ENCODE data around the gene CNTNAP3B.
"Not testable (repeated sequence)": the region's sequence is repeated elsewhere in the genome, so short reads cannot be mapped to it uniquely, and the experiment has no call there.

CNTNAP3B gene

DNA sequence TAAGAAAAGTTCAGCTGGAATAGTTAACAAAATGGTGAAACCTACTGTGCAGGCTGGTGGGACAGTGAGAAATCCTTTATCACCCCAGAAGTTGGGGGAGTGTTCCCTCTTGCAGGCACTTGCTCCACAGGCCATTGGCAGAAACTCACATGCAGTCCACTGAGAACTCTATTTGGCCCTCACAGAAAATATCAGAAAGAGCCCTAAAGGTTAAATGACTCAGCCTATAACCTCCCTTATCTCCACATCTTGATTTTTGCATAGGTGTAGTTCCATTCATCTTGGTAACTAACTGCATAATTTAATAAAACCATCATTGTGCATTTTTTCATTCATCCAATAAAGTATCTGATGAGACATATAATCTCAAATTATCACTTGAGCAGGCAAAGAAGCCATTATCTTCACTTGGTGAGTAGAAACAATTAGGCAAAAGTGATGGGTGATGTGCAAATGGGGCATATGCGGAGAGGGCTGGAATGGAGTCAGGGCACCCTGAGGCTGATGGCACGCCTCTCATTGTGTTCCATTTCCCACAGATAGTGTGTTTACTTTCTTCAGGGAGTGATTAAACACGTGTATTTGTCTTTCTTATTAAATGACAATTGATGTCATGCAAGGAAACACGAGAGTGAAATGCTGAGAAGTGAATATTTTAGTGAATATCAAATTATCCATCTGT lies 45.2 kb downstream of the CNTNAP3B start:
- not testable (repeated sequence) for H4K20me1 ChIP-seq (ENCODE audit: insufficient read depth, low read length, poor library complexity, severe bottlenecking); H3F3A ChIP-seq (ENCODE audit: low read depth); H3K9me2 ChIP-seq (replicated peaks; ENCODE audit: low read depth, low read length); H3K4me1 ChIP-seq (ENCODE audit: insufficient read depth, low read length, poor library complexity, severe bottlenecking); H3K9ac ChIP-seq (ENCODE audit: low read depth, low read length, poor library complexity, severe bottlenecking); H2AFZ ChIP-seq (ENCODE audit: low read length); H3K36me3 ChIP-seq (ENCODE audit: insufficient read depth, low read length); H3K4me2 ChIP-seq (ENCODE audit: low read depth, low read length, poor library complexity, severe bottlenecking); H3K27me3 ChIP-seq (ENCODE audit: insufficient read depth, low read length, poor library complexity, severe bottlenecking); H3K4me3 ChIP-seq (ENCODE audit: low read length, poor library complexity, severe bottlenecking); H3K9me3 ChIP-seq (ENCODE audit: insufficient read depth, low read depth, low read length); H3K79me2 ChIP-seq (ENCODE audit: insufficient read depth, low read length)

DNA sequence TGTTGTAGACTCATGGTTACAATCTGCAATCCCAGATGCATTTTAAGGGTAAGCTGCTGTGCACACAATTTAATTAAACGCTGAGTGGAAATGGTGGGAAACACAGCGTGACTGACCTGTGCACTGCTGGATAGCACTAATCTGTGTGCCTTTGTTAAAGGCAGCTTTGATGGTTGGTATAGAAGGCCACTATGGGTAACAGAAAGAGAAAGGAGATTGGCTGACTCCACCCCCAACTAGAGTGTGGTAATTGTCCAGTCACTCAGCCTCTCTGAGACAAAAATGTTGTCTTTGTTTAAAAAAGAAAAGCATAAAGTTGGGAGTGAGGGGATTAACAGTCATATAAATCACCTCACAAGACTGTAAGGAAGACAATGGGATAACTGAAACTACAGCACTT lies 48.9 kb downstream of the CNTNAP3B start:
- not testable (repeated sequence) for H3K4me1 ChIP-seq (ENCODE audit: insufficient read depth, low read length, poor library complexity, severe bottlenecking); H3K9ac ChIP-seq (ENCODE audit: low read depth, low read length, poor library complexity, severe bottlenecking); H3K9me2 ChIP-seq (replicated peaks; ENCODE audit: low read depth, low read length); H3K4me3 ChIP-seq (ENCODE audit: low read length, poor library complexity, severe bottlenecking); H4K20me1 ChIP-seq (ENCODE audit: insufficient read depth, low read length, poor library complexity, severe bottlenecking); H3F3A ChIP-seq (ENCODE audit: low read depth); H3K36me3 ChIP-seq (ENCODE audit: insufficient read depth, low read length); H3K79me2 ChIP-seq (ENCODE audit: insufficient read depth, low read length); H2AFZ ChIP-seq (ENCODE audit: low read length); H3K9me3 ChIP-seq (ENCODE audit: insufficient read depth, low read depth, low read length); H3K27me3 ChIP-seq (ENCODE audit: insufficient read depth, low read length, poor library complexity, severe bottlenecking); H3K4me2 ChIP-seq (ENCODE audit: low read depth, low read length, poor library complexity, severe bottlenecking)

DNA sequence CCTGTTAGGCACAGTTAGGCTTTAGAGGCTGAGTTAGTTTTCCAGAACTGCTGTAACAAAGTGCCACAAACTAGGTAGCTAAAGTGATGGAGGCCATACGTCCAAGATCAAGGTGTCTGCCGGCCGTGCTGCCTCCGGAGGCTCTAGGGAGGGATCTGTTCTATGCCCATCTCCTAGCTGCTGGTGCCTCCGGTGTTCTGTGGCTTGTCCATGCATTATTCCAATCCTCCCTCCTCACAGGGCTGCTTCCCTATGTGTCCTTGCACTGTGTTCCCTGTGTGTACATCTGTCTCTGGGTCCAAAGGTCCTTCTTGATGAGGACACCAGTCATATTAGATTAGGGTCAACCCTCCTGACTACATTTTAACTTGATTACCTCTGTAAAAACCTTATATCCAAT lies 54.4 kb downstream of the CNTNAP3B start:
- not testable (repeated sequence) for H3K27me3 ChIP-seq (ENCODE audit: insufficient read depth, low read length, poor library complexity, severe bottlenecking); H4K20me1 ChIP-seq (ENCODE audit: insufficient read depth, low read length, poor library complexity, severe bottlenecking); H3K4me2 ChIP-seq (ENCODE audit: low read depth, low read length, poor library complexity, severe bottlenecking); H3F3A ChIP-seq (ENCODE audit: low read depth); H3K9me2 ChIP-seq (replicated peaks; ENCODE audit: low read depth, low read length); H3K4me1 ChIP-seq (ENCODE audit: insufficient read depth, low read length, poor library complexity, severe bottlenecking); H3K36me3 ChIP-seq (ENCODE audit: insufficient read depth, low read length); H2AFZ ChIP-seq (ENCODE audit: low read length); H3K9me3 ChIP-seq (ENCODE audit: insufficient read depth, low read depth, low read length); H3K4me3 ChIP-seq (ENCODE audit: low read length, poor library complexity, severe bottlenecking); H3K79me2 ChIP-seq (ENCODE audit: insufficient read depth, low read length); H3K9ac ChIP-seq (ENCODE audit: low read depth, low read length, poor library complexity, severe bottlenecking)

DNA sequence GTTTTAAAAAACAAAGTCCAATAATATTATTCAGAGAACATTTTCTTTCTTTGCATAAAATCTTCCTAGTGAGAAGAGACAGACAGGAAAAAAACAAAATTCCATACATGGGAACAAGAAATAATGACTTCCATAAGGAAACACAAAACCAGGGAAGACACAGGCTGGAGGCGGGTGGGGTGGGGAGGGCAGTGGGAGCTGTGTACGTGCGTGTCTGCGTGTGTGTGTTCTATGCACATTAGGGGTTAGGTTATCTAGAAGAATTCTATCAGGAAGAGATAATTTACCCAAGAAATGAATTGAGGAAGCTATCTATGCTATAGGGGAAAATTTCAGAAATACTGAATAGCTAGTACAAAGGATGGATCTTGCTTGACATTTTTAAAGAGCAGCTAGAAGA lies 58.2 kb downstream of the CNTNAP3B start:
- not testable (repeated sequence) for H3K4me2 ChIP-seq (ENCODE audit: low read depth, low read length, poor library complexity, severe bottlenecking); H3K27me3 ChIP-seq (ENCODE audit: insufficient read depth, low read length, poor library complexity, severe bottlenecking); H3K9me2 ChIP-seq (replicated peaks; ENCODE audit: low read depth, low read length); H3K4me3 ChIP-seq (ENCODE audit: low read length, poor library complexity, severe bottlenecking); H4K20me1 ChIP-seq (ENCODE audit: insufficient read depth, low read length, poor library complexity, severe bottlenecking); H3K9me3 ChIP-seq (ENCODE audit: insufficient read depth, low read depth, low read length); H3K79me2 ChIP-seq (ENCODE audit: insufficient read depth, low read length); H3K36me3 ChIP-seq (ENCODE audit: insufficient read depth, low read length); H2AFZ ChIP-seq (ENCODE audit: low read length); H3K4me1 ChIP-seq (ENCODE audit: insufficient read depth, low read length, poor library complexity, severe bottlenecking); H3K9ac ChIP-seq (ENCODE audit: low read depth, low read length, poor library complexity, severe bottlenecking); H3F3A ChIP-seq (ENCODE audit: low read depth)

DNA sequence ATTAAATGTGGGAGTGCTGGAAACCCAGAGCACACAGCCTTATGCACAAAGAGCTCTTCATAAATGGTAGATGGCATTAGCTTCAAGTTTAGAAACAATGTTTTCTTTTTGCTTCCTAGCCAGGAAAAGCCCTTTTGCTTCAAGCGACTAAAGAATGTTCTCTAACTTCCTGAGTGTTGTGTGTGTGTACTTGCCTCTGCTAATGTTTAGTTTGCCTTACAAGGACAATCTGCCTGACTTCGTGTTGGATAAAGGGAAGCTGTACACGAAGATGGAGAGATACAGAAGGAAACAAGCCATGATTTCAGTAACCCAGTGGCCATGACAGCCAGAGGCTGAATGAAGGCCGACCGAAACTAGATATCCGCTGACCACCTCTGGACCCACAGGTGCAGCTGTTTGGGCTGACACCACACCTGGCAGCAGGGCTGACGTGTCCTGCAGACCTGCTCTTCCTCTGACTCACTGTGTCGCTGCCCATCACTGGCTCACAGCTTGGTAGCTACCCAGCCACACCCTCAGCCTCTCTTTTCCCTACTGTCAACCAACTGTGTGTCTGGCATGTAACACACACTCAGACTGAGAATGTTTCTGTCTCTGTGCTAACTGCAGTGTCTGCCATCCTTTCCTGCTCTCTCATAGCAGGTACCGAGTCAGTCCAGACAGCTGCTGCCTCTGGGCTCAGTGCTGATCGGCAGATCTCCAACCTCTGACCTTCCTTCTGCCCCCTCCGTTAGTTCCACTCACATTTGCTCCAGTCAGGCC lies 59.0 kb downstream of the CNTNAP3B start:
- H3K9me2 ChIP-seq (replicated peaks; ENCODE audit: low read depth, low read length); H3K4me3 ChIP-seq (ENCODE audit: low read length, poor library complexity, severe bottlenecking); H3K4me2 ChIP-seq (ENCODE audit: low read depth, low read length, poor library complexity, severe bottlenecking); H3F3A ChIP-seq (ENCODE audit: low read depth); H4K20me1 ChIP-seq (ENCODE audit: insufficient read depth, low read length, poor library complexity, severe bottlenecking); H3K9me3 ChIP-seq (ENCODE audit: insufficient read depth, low read depth, low read length); H3K27me3 ChIP-seq (ENCODE audit: insufficient read depth, low read length, poor library complexity, severe bottlenecking); H2AFZ ChIP-seq (ENCODE audit: low read length); H3K36me3 ChIP-seq (ENCODE audit: insufficient read depth, low read length); H3K9ac ChIP-seq (ENCODE audit: low read depth, low read length, poor library complexity, severe bottlenecking); H3K79me2 ChIP-seq (ENCODE audit: insufficient read depth, low read length); H3K4me1 ChIP-seq (ENCODE audit: insufficient read depth, low read length, poor library complexity, severe bottlenecking): not testable (repeated sequence)

DNA sequence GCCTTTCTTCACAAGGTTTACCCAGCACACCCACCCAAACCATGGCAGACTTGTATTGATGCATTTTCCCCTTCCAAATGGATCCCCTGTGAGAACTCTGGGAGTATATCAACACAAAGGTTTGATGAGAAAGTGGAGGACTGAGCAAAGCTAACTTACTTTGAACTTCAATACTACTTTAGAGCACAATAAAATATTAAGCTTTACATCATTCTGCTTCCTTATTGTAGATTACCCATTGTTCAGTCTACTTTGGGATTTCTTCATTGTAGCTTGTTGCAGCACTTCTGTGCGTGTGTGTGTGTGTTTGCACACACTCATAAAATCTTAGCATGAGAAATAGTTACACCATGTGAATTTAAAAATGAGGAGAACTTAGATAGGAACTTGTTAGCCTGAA lies 75.4 kb downstream of the CNTNAP3B start:
- H3K9me3 ChIP-seq (ENCODE audit: insufficient read depth, low read depth, low read length); H2AFZ ChIP-seq (ENCODE audit: low read length); H4K20me1 ChIP-seq (ENCODE audit: insufficient read depth, low read length, poor library complexity, severe bottlenecking); H3K4me2 ChIP-seq (ENCODE audit: low read depth, low read length, poor library complexity, severe bottlenecking); H3K9ac ChIP-seq (ENCODE audit: low read depth, low read length, poor library complexity, severe bottlenecking); H3K4me3 ChIP-seq (ENCODE audit: low read length, poor library complexity, severe bottlenecking); H3K36me3 ChIP-seq (ENCODE audit: insufficient read depth, low read length); H3K4me1 ChIP-seq (ENCODE audit: insufficient read depth, low read length, poor library complexity, severe bottlenecking); H3K27me3 ChIP-seq (ENCODE audit: insufficient read depth, low read length, poor library complexity, severe bottlenecking); H3F3A ChIP-seq (ENCODE audit: low read depth); H3K79me2 ChIP-seq (ENCODE audit: insufficient read depth, low read length); H3K9me2 ChIP-seq (replicated peaks; ENCODE audit: low read depth, low read length): not testable (repeated sequence)

DNA sequence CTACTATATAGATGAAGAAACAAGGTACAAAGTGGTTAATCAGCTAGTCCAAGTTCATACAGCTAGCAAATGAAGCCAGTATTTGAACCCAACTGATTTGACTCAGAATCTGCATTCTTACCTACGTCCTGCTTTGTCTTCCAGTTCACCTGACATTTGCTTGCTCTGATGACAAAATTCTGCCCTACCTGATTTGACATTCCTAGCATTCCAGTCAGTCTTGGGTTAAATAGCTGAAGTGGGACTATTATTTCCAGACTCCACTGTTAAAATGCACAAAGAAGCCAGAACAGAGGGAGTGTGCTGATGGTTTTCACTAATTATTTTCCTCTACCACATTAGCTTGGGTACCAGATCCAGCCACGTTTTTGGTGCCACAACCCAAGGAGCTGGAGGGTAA lies 78.5 kb downstream of the CNTNAP3B start:
- not testable (repeated sequence) for H4K20me1 ChIP-seq (ENCODE audit: insufficient read depth, low read length, poor library complexity, severe bottlenecking); H3K4me1 ChIP-seq (ENCODE audit: insufficient read depth, low read length, poor library complexity, severe bottlenecking); H3K9ac ChIP-seq (ENCODE audit: low read depth, low read length, poor library complexity, severe bottlenecking); H3K27me3 ChIP-seq (ENCODE audit: insufficient read depth, low read length, poor library complexity, severe bottlenecking); H3K9me3 ChIP-seq (ENCODE audit: insufficient read depth, low read depth, low read length); H3K9me2 ChIP-seq (replicated peaks; ENCODE audit: low read depth, low read length); H3K4me2 ChIP-seq (ENCODE audit: low read depth, low read length, poor library complexity, severe bottlenecking); H3F3A ChIP-seq (ENCODE audit: low read depth); H3K4me3 ChIP-seq (ENCODE audit: low read length, poor library complexity, severe bottlenecking); H2AFZ ChIP-seq (ENCODE audit: low read length); H3K79me2 ChIP-seq (ENCODE audit: insufficient read depth, low read length); H3K36me3 ChIP-seq (ENCODE audit: insufficient read depth, low read length)

Measured in Loucy (cell line).